SK-N-SH (cell line): Measurements from ENCODE around the gene NRG3.

Source experiments
- CHD2 ChIP-seq: fragments of 150-350 bp; IDR thresholded peaks from 2 replicates; pipeline ENCODE4 v1.6.1; 2018; ENCODE audit warnings: low read length; ENCODE audit not compliant: partially characterized antibody
- CTCF ChIP-seq: fragments of 200-600 bp; sonication (generic); IDR thresholded peaks from 2 replicates; pipeline ENCODE4 v1.6.1; 2017; ENCODE audit warnings: antibody characterized with exemption, mild to moderate bottlenecking, moderate library complexity
- EP300 ChIP-seq, 2 experiments: IDR thresholded peaks; 2 replicates each; pipeline versions ENCODE4 v1.4.0 to v1.6.1; 2012; ENCODE audit warnings: borderline replicate concordance in 1 of 2, low read depth in 1 of 2, low read length in 1 of 2
- JUND ChIP-seq: IDR thresholded peaks from 2 replicates; pipeline ENCODE4 v1.4.0; 2012
- MAX ChIP-seq: IDR thresholded peaks from 2 replicates; pipeline ENCODE4 v1.4.0; 2012; ENCODE audit warnings: low read depth
- MXI1 ChIP-seq: IDR thresholded peaks from 2 replicates; pipeline ENCODE4 v1.6.1; 2012; ENCODE audit warnings: mild to moderate bottlenecking, low read depth, low read length, improper control_type of control experiment
- POLR2AphosphoS5 ChIP-seq: IDR thresholded peaks from 2 replicates; pipeline ENCODE4 v1.6.1; 2012; ENCODE audit warnings: low read depth, low read length
- SMC3 ChIP-seq: IDR thresholded peaks from 2 replicates; pipeline ENCODE4 v1.6.1; 2012; ENCODE audit warnings: low read depth, low read length, improper control_type of control experiment
- TAF1 ChIP-seq: IDR thresholded peaks from 2 replicates; pipeline ENCODE4 v1.6.1; 2012; ENCODE audit warnings: low read depth, mild to moderate bottlenecking, low read length, moderate library complexity, borderline replicate concordance
- YY1 ChIP-seq: IDR thresholded peaks from 2 replicates; pipeline ENCODE4 v1.4.0; 2012; ENCODE audit warnings: low read depth, mild to moderate bottlenecking
- TF ChIP-seq, protein P1 (sequence below): IDR thresholded peaks from 2 replicates; pipeline ENCODE4 v1.4.0; 2012; ENCODE audit warnings: low read depth, borderline replicate concordance
- TF ChIP-seq, protein P2 (sequence below): IDR thresholded peaks from 2 replicates; pipeline ENCODE4 v1.6.1; 2012; ENCODE audit warnings: mild to moderate bottlenecking, low read depth, low read length, moderate library complexity

GRCh38 chr10:82321724-82322123, 446.7 kb downstream of the NRG3 start:
- TF ChIP-seq CTCF (no peak), POLR2AphosphoS5 (no peak), EP300 (IDR thresholded peaks at IDR 0.05; ENCODE audit: borderline replicate concordance in 1 of 2, low read depth in 1 of 2, low read length in 1 of 2) (no peak), JUND (no peak), YY1 (no peak), TAF1 (no peak), MAX (no peak), MXI1 (no peak), SMC3 (no peak), CHD2 (no peak)
- TF ChIP-seq, protein P1, sequence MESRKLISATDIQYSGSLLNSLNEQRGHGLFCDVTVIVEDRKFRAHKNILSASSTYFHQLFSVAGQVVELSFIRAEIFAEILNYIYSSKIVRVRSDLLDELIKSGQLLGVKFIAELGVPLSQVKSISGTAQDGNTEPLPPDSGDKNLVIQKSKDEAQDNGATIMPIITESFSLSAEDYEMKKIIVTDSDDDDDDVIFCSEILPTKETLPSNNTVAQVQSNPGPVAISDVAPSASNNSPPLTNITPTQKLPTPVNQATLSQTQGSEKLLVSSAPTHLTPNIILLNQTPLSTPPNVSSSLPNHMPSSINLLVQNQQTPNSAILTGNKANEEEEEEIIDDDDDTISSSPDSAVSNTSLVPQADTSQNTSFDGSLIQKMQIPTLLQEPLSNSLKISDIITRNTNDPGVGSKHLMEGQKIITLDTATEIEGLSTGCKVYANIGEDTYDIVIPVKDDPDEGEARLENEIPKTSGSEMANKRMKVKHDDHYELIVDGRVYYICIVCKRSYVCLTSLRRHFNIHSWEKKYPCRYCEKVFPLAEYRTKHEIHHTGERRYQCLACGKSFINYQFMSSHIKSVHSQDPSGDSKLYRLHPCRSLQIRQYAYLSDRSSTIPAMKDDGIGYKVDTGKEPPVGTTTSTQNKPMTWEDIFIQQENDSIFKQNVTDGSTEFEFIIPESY = no peak
- TF ChIP-seq, protein P2, sequence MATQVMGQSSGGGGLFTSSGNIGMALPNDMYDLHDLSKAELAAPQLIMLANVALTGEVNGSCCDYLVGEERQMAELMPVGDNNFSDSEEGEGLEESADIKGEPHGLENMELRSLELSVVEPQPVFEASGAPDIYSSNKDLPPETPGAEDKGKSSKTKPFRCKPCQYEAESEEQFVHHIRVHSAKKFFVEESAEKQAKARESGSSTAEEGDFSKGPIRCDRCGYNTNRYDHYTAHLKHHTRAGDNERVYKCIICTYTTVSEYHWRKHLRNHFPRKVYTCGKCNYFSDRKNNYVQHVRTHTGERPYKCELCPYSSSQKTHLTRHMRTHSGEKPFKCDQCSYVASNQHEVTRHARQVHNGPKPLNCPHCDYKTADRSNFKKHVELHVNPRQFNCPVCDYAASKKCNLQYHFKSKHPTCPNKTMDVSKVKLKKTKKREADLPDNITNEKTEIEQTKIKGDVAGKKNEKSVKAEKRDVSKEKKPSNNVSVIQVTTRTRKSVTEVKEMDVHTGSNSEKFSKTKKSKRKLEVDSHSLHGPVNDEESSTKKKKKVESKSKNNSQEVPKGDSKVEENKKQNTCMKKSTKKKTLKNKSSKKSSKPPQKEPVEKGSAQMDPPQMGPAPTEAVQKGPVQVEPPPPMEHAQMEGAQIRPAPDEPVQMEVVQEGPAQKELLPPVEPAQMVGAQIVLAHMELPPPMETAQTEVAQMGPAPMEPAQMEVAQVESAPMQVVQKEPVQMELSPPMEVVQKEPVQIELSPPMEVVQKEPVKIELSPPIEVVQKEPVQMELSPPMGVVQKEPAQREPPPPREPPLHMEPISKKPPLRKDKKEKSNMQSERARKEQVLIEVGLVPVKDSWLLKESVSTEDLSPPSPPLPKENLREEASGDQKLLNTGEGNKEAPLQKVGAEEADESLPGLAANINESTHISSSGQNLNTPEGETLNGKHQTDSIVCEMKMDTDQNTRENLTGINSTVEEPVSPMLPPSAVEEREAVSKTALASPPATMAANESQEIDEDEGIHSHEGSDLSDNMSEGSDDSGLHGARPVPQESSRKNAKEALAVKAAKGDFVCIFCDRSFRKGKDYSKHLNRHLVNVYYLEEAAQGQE = no peak
